CD8-positive, alpha-beta memory T cell (primary cell): ENCODE data around the gene MIPOL1. TPM values are rescaled to one million over a fixed set of nuclear protein-coding genes. Genes with fewer than 3 reads are reported as not detected.
A peak's percentile ranks its signal among the peaks of the same experiment; 100 is the strongest.

Experiments used
- CTCF ChIA-PET: fragments of 350-600 bp; sonication (Branson Sonifier 250); formaldehyde crosslinking; loops from one replicate; lab custom pipeline; 2021; ENCODE audit warnings: antibody characterized with exemption; lab: Charles Lee
- POLR2A ChIA-PET: fragments of 350-600 bp; sonication (Branson Sonifier 250); formaldehyde crosslinking; loops from one replicate; lab custom pipeline; 2021; ENCODE audit warnings: antibody characterized with exemption; lab: Charles Lee
- DNase-seq, 5 donors: peaks; one replicate each; pipeline versions ENCODE4 v3.0.0 to v3.0.0-alpha.2; 2020 to 2022; ENCODE audit warnings: mixed read lengths in 1 of 5
- H3K27ac ChIP-seq: one replicate; pipeline ENCODE4 v1.7.0; 2013; ENCODE audit warnings: low read depth, mild to moderate bottlenecking, low read length, moderate library complexity
- H3K27me3 ChIP-seq: 2 replicates; pipeline ENCODE4 v1.7.0; 2013; ENCODE audit warnings: low read length, mild to moderate bottlenecking; ENCODE audit not compliant: insufficient read depth, poor library complexity, severe bottlenecking
- H3K36me3 ChIP-seq: 2 replicates; pipeline ENCODE4 v1.7.0; 2013; ENCODE audit warnings: mild to moderate bottlenecking, low read length, moderate library complexity; ENCODE audit not compliant: insufficient read depth
- H3K4me1 ChIP-seq: 2 replicates; pipeline ENCODE4 v1.7.0; 2013; ENCODE audit warnings: mild to moderate bottlenecking, low read length, moderate library complexity; ENCODE audit not compliant: insufficient read depth
- H3K4me3 ChIP-seq: 2 replicates; pipeline ENCODE4 v1.7.0; 2013; ENCODE audit warnings: mild to moderate bottlenecking, low read length
- H3K9me3 ChIP-seq: 2 replicates; pipeline ENCODE4 v1.7.0; 2013; ENCODE audit warnings: mild to moderate bottlenecking, low read length
- H3K27ac Mint-ChIP-seq, 8 donors: one replicate each; pipeline ENCODE4 v1.8.0; 2020 to 2021; ENCODE audit warnings: mixed read lengths in 8 of 8, mild to moderate bottlenecking in 6 of 8, inconsistent platforms in 3 of 8, moderate library complexity in 3 of 8
- H3K27me3 Mint-ChIP-seq, 2 donors: one replicate each; pipeline ENCODE4 v1.8.0; 2020 to 2021; ENCODE audit warnings: mixed read lengths in 2 of 2, mild to moderate bottlenecking in 1 of 2, moderate library complexity in 1 of 2
- H3K36me3 Mint-ChIP-seq, 3 donors: one replicate each; pipeline ENCODE4 v1.8.0; 2020 to 2021; ENCODE audit warnings: mixed read lengths in 3 of 3, inconsistent platforms in 1 of 3, mild to moderate bottlenecking in 1 of 3
- H3K4me1 Mint-ChIP-seq, 3 donors: one replicate each; pipeline ENCODE4 v1.8.0; 2020 to 2021; ENCODE audit warnings: mixed read lengths in 3 of 3, inconsistent platforms in 1 of 3, mild to moderate bottlenecking in 1 of 3
- H3K4me3 Mint-ChIP-seq, 7 donors: one replicate each; pipeline ENCODE4 v1.8.0; 2020 to 2021; ENCODE audit warnings: mixed read lengths in 7 of 7, mild to moderate bottlenecking in 6 of 7, moderate library complexity in 4 of 7, inconsistent platforms in 2 of 7
- H3K9me3 Mint-ChIP-seq, 5 donors: one replicate each; pipeline ENCODE4 v1.8.0; 2020 to 2022; ENCODE audit warnings: mixed read lengths in 5 of 5, mild to moderate bottlenecking in 3 of 5, moderate library complexity in 2 of 5, inconsistent platforms in 1 of 5
- polyA plus RNA-seq: library from polyadenylated mRNA; unstranded; fragments of 300-500 nt; fragmentation: Illumina TruSeq; gene quantifications from one replicate; pipeline ENCODE4 v1.2.3, GENCODE V29; 2021
- total RNA-seq, 2 experiments: library from RNA; stranded (reverse); gene quantifications; one replicate each; pipeline ENCODE4 v1.2.3, GENCODE V29; 2021

MIPOL1 gene
- total and polyA plus RNA-seq, 3 experiments from 2014 or later, result not detected

GRCh38 chr14:37591941-37592481, 394.3 kb downstream of the MIPOL1 start:
- Histone ChIP-seq H3K27ac (no peak overlapping the region), H3K27me3 (peaks cover 21% of the 10 kb centered on the region), H3K4me1 (peaks cover 7% of the 10 kb centered on the region), H3K4me3 (no peak overlapping the region), H3K36me3 (no peaks in the 10 kb centered on the region), H3K9me3 (no peaks in the 10 kb centered on the region)
- peaks cover 0 to 7% (median 1%) of the 10 kb centered on the region in 3 donors for H3K36me3 Mint-ChIP-seq
- H3K4me3 Mint-ChIP-seq, result no peak overlapping the region
- H3K27me3 Mint-ChIP-seq, result peaks cover 60 to 71% of the 10 kb centered on the region in 2 donors
- no peak for DNase-seq
- POLR2A ChIA-PET, result no interaction called here
- peaks cover 10 to 18% (median 17%) of the 10 kb centered on the region in 3 donors for H3K4me1 Mint-ChIP-seq
- peaks cover 19 to 52% (median 27%) of the 10 kb centered on the region in 5 donors for H3K9me3 Mint-ChIP-seq
- CTCF ChIA-PET, result no interaction called here
- H3K27ac Mint-ChIP-seq, result no peak overlapping the region

GRCh38 chr14:37592482-37593408, 395.0 kb downstream of the MIPOL1 start:
- Mint-ChIP-seq H3K9me3 (peaks cover 19 to 49% (median 25%) of the 10 kb centered on the region in 5 donors), H3K4me1 (peaks cover 10 to 20% (median 20%) of the 10 kb centered on the region in 3 donors), H3K36me3 (peaks cover 0 to 7% (median 1%) of the 10 kb centered on the region in 3 donors), H3K27ac (peak overlapping the region in 2 of 8 donors; percentile 6 to 45), H3K4me3 (no peak overlapping the region), H3K27me3 (peaks cover 63 to 71% of the 10 kb centered on the region in 2 donors)
- Histone ChIP-seq H3K36me3 (no peaks in the 10 kb centered on the region), H3K4me3 (no peak overlapping the region), H3K27me3 (peaks cover 26% of the 10 kb centered on the region), H3K27ac (no peak overlapping the region), H3K4me1 (peaks cover 7% of the 10 kb centered on the region), H3K9me3 (no peaks in the 10 kb centered on the region)
- no peak for DNase-seq
- ChIA-PET POLR2A (no interaction called here), CTCF (no interaction called here)

GRCh38 chr14:37593511-37594237, 395.9 kb downstream of the MIPOL1 start:
- Histone ChIP-seq H3K27ac (no peak overlapping the region), H3K9me3 (no peaks in the 10 kb centered on the region), H3K4me3 (no peak overlapping the region), H3K27me3 (peaks cover 33% of the 10 kb centered on the region), H3K36me3 (no peaks in the 10 kb centered on the region), H3K4me1 (peaks cover 7% of the 10 kb centered on the region)
- Mint-ChIP-seq H3K4me1 (peaks cover 10 to 20% (median 20%) of the 10 kb centered on the region in 3 donors), H3K27me3 (peaks cover 61 to 71% of the 10 kb centered on the region in 2 donors), H3K9me3 (peaks cover 19 to 46% (median 22%) of the 10 kb centered on the region in 5 donors), H3K36me3 (peaks cover 0 to 7% (median 1%) of the 10 kb centered on the region in 3 donors), H3K27ac (peak overlapping the region in 2 of 8 donors; percentile 45), H3K4me3 (peak overlapping the region in 4 of 7 donors; percentile 49 to 76 (median 63))
- no peak for DNase-seq
- CTCF ChIA-PET, result no interaction called here
- POLR2A ChIA-PET, result no interaction called here

GRCh38 chr14:37594238-37594970, 396.7 kb downstream of the MIPOL1 start:
- Mint-ChIP-seq H3K36me3 (peaks cover 0 to 7% (median 1%) of the 10 kb centered on the region in 3 donors), H3K9me3 (peaks cover 14 to 46% (median 20%) of the 10 kb centered on the region in 5 donors), H3K4me1 (peaks cover 13 to 27% (median 26%) of the 10 kb centered on the region in 3 donors), H3K4me3 (peak overlapping the region in 6 of 7 donors; percentile 49 to 76 (median 58)), H3K27me3 (peaks cover 63 to 71% of the 10 kb centered on the region in 2 donors), H3K27ac (peak overlapping the region in 2 of 8 donors; percentile 0 to 45)
- peaks cover 10% of the 10 kb centered on the region for H3K4me1 ChIP-seq
- H3K27ac ChIP-seq, result no peak overlapping the region
- no peaks in the 10 kb centered on the region for H3K9me3 ChIP-seq
- no peaks in the 10 kb centered on the region for H3K36me3 ChIP-seq
- DNase-seq, result no peak
- POLR2A ChIA-PET, result no interaction called here
- no peak overlapping the region for H3K4me3 ChIP-seq
- peaks cover 34% of the 10 kb centered on the region for H3K27me3 ChIP-seq
- CTCF ChIA-PET, result no interaction called here

GRCh38 chr14:37594971-37595808, 397.5 kb downstream of the MIPOL1 start, which contains the start of the genes FOXA1 and TTC6:
TSS of gene FOXA1 (minus strand) at chr14:37595249. CDS start at chr14:37594972, 277 bp downstream.
TSS of gene TTC6 (plus strand) at chr14:37595629. CDS start at chr14:37622065, 26,436 bp downstream.
- peaks cover 36% of the 10 kb centered on the region for H3K27me3 ChIP-seq

GRCh38 chr14:37595809-37596621, 398.3 kb downstream of the MIPOL1 start:
- peak in 1 of 5 donors; percentile 17 for DNase-seq
- Mint-ChIP-seq H3K4me1 (peaks cover 14 to 27% (median 26%) of the 10 kb centered on the region in 3 donors), H3K4me3 (peak overlapping the region in 6 of 7 donors; percentile 35 to 67 (median 50)), H3K27me3 (peaks cover 69 to 72% of the 10 kb centered on the region in 2 donors), H3K27ac (peak overlapping the region in 3 of 8 donors; percentile 59 to 73 (median 70)), H3K36me3 (peaks cover 0 to 7% (median under 1%) of the 10 kb centered on the region in 3 donors), H3K9me3 (peaks cover 9 to 45% (median 20%) of the 10 kb centered on the region in 5 donors)
- Histone ChIP-seq H3K4me1 (peaks cover 10% of the 10 kb centered on the region), H3K4me3 (peak overlapping the region; percentile 15), H3K27ac (no peak overlapping the region), H3K27me3 (peaks cover 43% of the 10 kb centered on the region), H3K9me3 (no peaks in the 10 kb centered on the region), H3K36me3 (no peaks in the 10 kb centered on the region)
- POLR2A ChIA-PET, result no interaction called here
- CTCF ChIA-PET, result no interaction called here

More at GRCh38 chr14:37594971-37595808, 397.5 kb downstream of the MIPOL1 start, which contains the start of the genes FOXA1 and TTC6:
- H3K36me3 ChIP-seq, result no peaks in the 10 kb centered on the region
- H3K27ac Mint-ChIP-seq, result peak within 1 kb of the TSS in 4 of 8 donors; percentile 45 to 73 (median 64)
- peaks cover 14 to 27% (median 26%) of the 10 kb centered on the region in 3 donors for H3K4me1 Mint-ChIP-seq
- H3K4me3 ChIP-seq, result peak within 1 kb of the TSS; percentile 15
- peaks cover 65 to 73% of the 10 kb centered on the region in 2 donors for H3K27me3 Mint-ChIP-seq
- ChIA-PET CTCF (no interaction called here), POLR2A (no interaction called here)
- H3K9me3 ChIP-seq, result no peaks in the 10 kb centered on the region
- H3K27ac ChIP-seq, result no peak within 1 kb of the TSS
- no peak for DNase-seq
- peaks cover 0 to 7% (median 1%) of the 10 kb centered on the region in 3 donors for H3K36me3 Mint-ChIP-seq
- peaks cover 10% of the 10 kb centered on the region for H3K4me1 ChIP-seq
- peak within 1 kb of the TSS in 6 of 7 donors; percentile 55 to 76 (median 58) for H3K4me3 Mint-ChIP-seq
- H3K9me3 Mint-ChIP-seq, result peaks cover 13 to 44% (median 21%) of the 10 kb centered on the region in 5 donors
